HepG2 (cell line): ENCODE measurements around the gene FNDC4. TPM values are rescaled to one million over a fixed set of nuclear protein-coding genes. Genes with fewer than 3 reads are reported as not detected.

Experiments
- NFATC3 ChIP-seq: sonication (generic); formaldehyde crosslinking; IDR thresholded peaks from 2 replicates; pipeline ENCODE4 v1.5.1; 2020; ENCODE audit warnings: mild to moderate bottlenecking, missing genetic modification reagents
- U2AF1 ChIP-seq: fragments of 200-400 bp; formaldehyde crosslinking; optimal IDR thresholded peaks from 2 replicates; pipeline ENCODE3; 2017; ENCODE audit warnings: mild to moderate bottlenecking, low read depth, low read length
- ZFP37 ChIP-seq: sonication (generic); formaldehyde crosslinking; IDR thresholded peaks from 2 replicates; pipeline ENCODE4 v1.4.0; 2020; ENCODE audit warnings: missing genetic modification reagents, borderline replicate concordance
- ZFX ChIP-seq: sonication (generic); formaldehyde crosslinking; IDR thresholded peaks from 2 replicates; pipeline ENCODE4 v1.4.0; 2020; ENCODE audit warnings: mild to moderate bottlenecking, low read depth, missing genetic modification reagents, moderate library complexity
- ZNF232 ChIP-seq: sonication (generic); formaldehyde crosslinking; IDR thresholded peaks from 2 replicates; pipeline ENCODE4 v1.4.0; 2020; ENCODE audit warnings: missing genetic modification reagents, borderline replicate concordance
- ZNF446 ChIP-seq: sonication (generic); formaldehyde crosslinking; IDR thresholded peaks from 2 replicates; pipeline ENCODE4 v1.5.0; 2020; ENCODE audit warnings: mild to moderate bottlenecking, missing genetic modification reagents
- ZNF614 ChIP-seq: IDR thresholded peaks from 2 replicates; pipeline ENCODE4 v1.6.1; 2018; ENCODE audit warnings: missing biosample characterization, missing genetic modification reagents, inconsistent platforms, borderline replicate concordance
- polyA plus RNA-seq, 8 experiments: library from polyadenylated mRNA; depleted of rRNA in 3 of 8; stranded (reverse) in 7 of 8; unstranded in 1 of 8; fragments of >200 nt; fragmentation: Illumina TruSeq in 4 of 8; extraction: Trizol in 4 of 8; gene quantifications; 2 replicates each; pipeline versions ENCODE4 v1.2.1 to v1.2.3, GENCODE V29; 2011 to 2016; ENCODE audit warnings: low read depth in 4 of 8, missing spikeins in 1 of 8, mixed read lengths in 1 of 8; ENCODE audit not compliant: insufficient read depth in 1 of 8
- total RNA-seq, 5 experiments: library from RNA; depleted of rRNA; stranded (reverse); fragments of >200 nt; fragmentation: Illumina TruSeq; extraction: Trizol; gene quantifications; 2 replicates each; pipeline ENCODE4 v1.2.3, GENCODE V29; 2016; ENCODE audit warnings: low read depth in 1 of 5
- TF ChIP-seq, protein P1 (sequence below): sonication (generic); formaldehyde crosslinking; IDR thresholded peaks from 2 replicates; pipeline ENCODE4 v1.4.0; 2020; ENCODE audit warnings: missing genetic modification reagents, borderline replicate concordance
- TF ChIP-seq, protein P2 (sequence below): IDR thresholded peaks from 2 replicates; pipeline ENCODE4 v1.6.1; 2016; ENCODE audit warnings: mild to moderate bottlenecking, missing biosample characterization, missing genetic modification reagents
- TF ChIP-seq, protein P3 (sequence below): sonication (generic); formaldehyde crosslinking; IDR thresholded peaks from 2 replicates; pipeline ENCODE4 v1.4.0; 2020; ENCODE audit warnings: missing genetic modification reagents, borderline replicate concordance
- TF ChIP-seq, protein P4 (sequence below): sonication (generic); formaldehyde crosslinking; IDR thresholded peaks from 2 replicates; pipeline ENCODE4 v1.5.0; 2020; ENCODE audit warnings: missing genetic modification reagents, mild to moderate bottlenecking, borderline replicate concordance

FNDC4 gene
- total and polyA plus RNA-seq, 2 of the 13 experiments (the other 11 are each of a cell fraction or from before 2014, with no cell fraction given), result 9.0 to 17.4 TPM

DNA sequence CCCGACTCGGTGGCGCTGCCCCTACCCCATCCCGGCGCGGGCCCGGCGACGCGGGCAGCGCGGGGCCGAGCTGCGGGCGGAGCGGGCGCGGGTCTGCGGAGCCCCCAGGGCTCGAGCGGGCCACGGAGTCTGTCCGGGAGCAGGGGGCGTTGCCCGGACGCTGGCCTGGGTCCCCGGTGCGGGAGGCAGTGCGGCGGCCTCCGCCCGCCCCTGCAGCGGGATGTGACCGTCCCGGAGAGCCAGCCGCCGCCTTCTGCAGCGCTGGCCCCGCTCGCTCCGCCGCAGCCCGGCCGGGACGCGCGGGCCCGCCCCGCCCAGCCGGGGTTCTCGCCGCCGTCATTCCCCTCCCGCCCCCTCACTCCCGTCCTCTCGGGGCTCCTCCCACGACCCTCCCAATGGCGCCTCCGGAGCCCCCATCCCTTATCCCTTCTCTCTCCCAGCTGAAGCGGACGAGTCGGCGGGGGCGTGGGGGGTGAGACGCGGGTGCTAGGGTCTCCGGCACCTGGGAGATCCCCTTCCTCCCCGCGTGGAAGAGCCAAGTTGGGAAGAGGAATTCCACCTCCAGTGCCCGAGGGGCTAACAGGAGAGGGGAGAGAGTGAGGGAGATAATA lies at the start of gene FNDC4 (continued):
- TF ChIP-seq, protein P1, sequence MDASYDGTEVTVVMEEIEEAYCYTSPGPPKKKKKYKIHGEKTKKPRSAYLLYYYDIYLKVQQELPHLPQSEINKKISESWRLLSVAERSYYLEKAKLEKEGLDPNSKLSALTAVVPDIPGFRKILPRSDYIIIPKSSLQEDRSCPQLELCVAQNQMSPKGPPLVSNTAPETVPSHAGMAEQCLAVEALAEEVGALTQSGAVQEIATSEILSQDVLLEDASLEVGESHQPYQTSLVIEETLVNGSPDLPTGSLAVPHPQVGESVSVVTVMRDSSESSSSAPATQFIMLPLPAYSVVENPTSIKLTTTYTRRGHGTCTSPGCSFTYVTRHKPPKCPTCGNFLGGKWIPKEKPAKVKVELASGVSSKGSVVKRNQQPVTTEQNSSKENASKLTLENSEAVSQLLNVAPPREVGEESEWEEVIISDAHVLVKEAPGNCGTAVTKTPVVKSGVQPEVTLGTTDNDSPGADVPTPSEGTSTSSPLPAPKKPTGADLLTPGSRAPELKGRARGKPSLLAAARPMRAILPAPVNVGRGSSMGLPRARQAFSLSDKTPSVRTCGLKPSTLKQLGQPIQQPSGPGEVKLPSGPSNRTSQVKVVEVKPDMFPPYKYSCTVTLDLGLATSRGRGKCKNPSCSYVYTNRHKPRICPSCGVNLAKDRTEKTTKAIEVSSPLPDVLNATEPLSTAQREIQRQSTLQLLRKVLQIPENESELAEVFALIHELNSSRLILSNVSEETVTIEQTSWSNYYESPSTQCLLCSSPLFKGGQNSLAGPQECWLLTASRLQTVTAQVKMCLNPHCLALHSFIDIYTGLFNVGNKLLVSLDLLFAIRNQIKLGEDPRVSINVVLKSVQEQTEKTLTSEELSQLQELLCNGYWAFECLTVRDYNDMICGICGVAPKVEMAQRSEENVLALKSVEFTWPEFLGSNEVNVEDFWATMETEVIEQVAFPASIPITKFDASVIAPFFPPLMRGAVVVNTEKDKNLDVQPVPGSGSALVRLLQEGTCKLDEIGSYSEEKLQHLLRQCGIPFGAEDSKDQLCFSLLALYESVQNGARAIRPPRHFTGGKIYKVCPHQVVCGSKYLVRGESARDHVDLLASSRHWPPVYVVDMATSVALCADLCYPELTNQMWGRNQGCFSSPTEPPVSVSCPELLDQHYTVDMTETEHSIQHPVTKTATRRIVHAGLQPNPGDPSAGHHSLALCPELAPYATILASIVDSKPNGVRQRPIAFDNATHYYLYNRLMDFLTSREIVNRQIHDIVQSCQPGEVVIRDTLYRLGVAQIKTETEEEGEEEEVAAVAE (CRISPR knock-in tag), result no peak
- TF ChIP-seq ZNF232 (CRISPR knock-in tag), result no peak
- no peak for TF ChIP-seq NFATC3 (CRISPR knock-in tag)
- TF ChIP-seq, protein P2, sequence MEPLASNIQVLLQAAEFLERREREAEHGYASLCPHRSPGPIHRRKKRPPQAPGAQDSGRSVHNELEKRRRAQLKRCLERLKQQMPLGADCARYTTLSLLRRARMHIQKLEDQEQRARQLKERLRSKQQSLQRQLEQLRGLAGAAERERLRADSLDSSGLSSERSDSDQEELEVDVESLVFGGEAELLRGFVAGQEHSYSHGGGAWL (CRISPR knock-in tag), result 0 out of 2 replicates have a peak, but pooled peaks have one; percentile 2
- TF ChIP-seq ZFP37, result no peak
- TF ChIP-seq, protein P3, sequence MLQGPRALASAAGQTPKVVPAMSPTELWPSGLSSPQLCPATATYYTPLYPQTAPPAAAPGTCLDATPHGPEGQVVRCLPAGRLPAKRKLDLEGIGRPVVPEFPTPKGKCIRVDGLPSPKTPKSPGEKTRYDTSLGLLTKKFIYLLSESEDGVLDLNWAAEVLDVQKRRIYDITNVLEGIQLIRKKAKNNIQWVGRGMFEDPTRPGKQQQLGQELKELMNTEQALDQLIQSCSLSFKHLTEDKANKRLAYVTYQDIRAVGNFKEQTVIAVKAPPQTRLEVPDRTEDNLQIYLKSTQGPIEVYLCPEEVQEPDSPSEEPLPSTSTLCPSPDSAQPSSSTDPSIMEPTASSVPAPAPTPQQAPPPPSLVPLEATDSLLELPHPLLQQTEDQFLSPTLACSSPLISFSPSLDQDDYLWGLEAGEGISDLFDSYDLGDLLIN, result no peak
- no peak for TF ChIP-seq ZNF614 (CRISPR knock-in tag)
- peak; percentile 81 for TF ChIP-seq ZNF446 (CRISPR knock-in tag)
- peak; percentile 43; the same call in 1 of the 2 replicates for TF ChIP-seq ZFX (CRISPR knock-in tag)
- TF ChIP-seq, protein P4, sequence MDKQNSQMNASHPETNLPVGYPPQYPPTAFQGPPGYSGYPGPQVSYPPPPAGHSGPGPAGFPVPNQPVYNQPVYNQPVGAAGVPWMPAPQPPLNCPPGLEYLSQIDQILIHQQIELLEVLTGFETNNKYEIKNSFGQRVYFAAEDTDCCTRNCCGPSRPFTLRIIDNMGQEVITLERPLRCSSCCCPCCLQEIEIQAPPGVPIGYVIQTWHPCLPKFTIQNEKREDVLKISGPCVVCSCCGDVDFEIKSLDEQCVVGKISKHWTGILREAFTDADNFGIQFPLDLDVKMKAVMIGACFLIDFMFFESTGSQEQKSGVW (CRISPR knock-in tag), result no peak
- no peak for TF ChIP-seq U2AF1
- TF ChIP-seq, all 625 proteins: peak for 51
